Measurements from ENCODE around the gene KHDRBS2.
A peak's percentile ranks its signal among the peaks of the same experiment; 100 is the strongest.

The KHDRBS2 gene

GRCh38 chr6:62323818-62324431 is 37.9 kb upstream of the KHDRBS2 start:
- no peak overlapping the region for H3K27ac ChIP-seq (replicated peaks)
- TF ChIP-seq CTCF (IDR thresholded peaks at IDR 0.05; ENCODE audit: insufficient read depth, low read length) (no peak), SPI1 (IDR thresholded peaks at IDR 0.05; ENCODE audit: borderline replicate concordance, low read depth) (no peak), GABPA (IDR thresholded peaks at IDR 0.05; ENCODE audit: low read depth) (no peak), POLR2AphosphoS5 (IDR thresholded peaks at IDR 0.05; ENCODE audit: low read depth) (no peak)
- TF ChIP-seq, protein P1, sequence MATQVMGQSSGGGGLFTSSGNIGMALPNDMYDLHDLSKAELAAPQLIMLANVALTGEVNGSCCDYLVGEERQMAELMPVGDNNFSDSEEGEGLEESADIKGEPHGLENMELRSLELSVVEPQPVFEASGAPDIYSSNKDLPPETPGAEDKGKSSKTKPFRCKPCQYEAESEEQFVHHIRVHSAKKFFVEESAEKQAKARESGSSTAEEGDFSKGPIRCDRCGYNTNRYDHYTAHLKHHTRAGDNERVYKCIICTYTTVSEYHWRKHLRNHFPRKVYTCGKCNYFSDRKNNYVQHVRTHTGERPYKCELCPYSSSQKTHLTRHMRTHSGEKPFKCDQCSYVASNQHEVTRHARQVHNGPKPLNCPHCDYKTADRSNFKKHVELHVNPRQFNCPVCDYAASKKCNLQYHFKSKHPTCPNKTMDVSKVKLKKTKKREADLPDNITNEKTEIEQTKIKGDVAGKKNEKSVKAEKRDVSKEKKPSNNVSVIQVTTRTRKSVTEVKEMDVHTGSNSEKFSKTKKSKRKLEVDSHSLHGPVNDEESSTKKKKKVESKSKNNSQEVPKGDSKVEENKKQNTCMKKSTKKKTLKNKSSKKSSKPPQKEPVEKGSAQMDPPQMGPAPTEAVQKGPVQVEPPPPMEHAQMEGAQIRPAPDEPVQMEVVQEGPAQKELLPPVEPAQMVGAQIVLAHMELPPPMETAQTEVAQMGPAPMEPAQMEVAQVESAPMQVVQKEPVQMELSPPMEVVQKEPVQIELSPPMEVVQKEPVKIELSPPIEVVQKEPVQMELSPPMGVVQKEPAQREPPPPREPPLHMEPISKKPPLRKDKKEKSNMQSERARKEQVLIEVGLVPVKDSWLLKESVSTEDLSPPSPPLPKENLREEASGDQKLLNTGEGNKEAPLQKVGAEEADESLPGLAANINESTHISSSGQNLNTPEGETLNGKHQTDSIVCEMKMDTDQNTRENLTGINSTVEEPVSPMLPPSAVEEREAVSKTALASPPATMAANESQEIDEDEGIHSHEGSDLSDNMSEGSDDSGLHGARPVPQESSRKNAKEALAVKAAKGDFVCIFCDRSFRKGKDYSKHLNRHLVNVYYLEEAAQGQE (IDR thresholded peaks at IDR 0.05; ENCODE audit: insufficient replicate concordance, low read depth), result no peak
- H3K27me3 ChIP-seq (ENCODE audit: insufficient read depth, poor library complexity, severe bottlenecking), result no peaks in the 10 kb centered on the region
- DNase-seq (ENCODE audit: low read depth in 1 of 2, low spot score in 1 of 2), result no peak
- no peak overlapping the region for H3K4me3 ChIP-seq (replicated peaks; ENCODE audit: insufficient read depth, low read length)

DNA sequence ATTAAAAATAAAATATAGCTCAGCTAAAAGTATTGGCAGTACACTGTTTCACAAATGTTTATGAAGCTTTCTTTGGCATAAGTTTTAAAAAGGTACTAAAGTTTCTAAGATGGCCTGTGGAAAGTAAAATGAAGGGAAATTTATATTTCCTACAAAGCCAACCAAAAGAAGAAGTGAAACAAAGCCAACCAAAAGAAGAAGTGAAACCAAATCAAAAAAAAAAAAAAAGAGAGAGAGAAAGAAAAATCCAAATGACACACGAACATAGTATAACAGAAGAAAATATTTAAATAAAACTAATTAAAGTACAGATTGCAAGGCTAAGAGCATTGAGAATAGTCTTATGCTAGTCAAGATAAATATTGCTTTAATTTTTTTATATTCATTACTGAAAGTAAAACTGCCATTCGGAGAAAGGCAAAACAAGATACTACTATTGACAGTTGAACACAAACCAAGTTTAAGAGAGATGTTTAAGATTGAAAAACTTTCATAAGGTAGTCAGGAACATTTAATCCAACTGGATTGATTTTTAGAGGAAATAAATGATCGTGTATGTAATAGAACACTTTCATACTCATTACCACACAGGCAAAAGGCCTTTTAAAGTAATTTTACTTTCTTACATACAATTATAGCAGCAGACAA is 12.8 kb upstream of the KHDRBS2 start:
- no peak for DNase-seq (ENCODE audit: low read depth in 1 of 2, low spot score in 1 of 2)
- Histone ChIP-seq H3K27me3 (ENCODE audit: insufficient read depth, poor library complexity, severe bottlenecking) (no peaks in the 10 kb centered on the region), H3K4me3 (replicated peaks; ENCODE audit: insufficient read depth, low read length) (no peak overlapping the region), H3K27ac (replicated peaks) (no peak overlapping the region)
- TF ChIP-seq, protein P1 (IDR thresholded peaks at IDR 0.05; ENCODE audit: insufficient replicate concordance, low read depth), result no peak
- TF ChIP-seq GABPA (IDR thresholded peaks at IDR 0.05; ENCODE audit: low read depth), result no peak
- no peak for TF ChIP-seq POLR2AphosphoS5 (IDR thresholded peaks at IDR 0.05; ENCODE audit: low read depth)
- TF ChIP-seq CTCF (IDR thresholded peaks at IDR 0.05; ENCODE audit: insufficient read depth, low read length), result no peak
- peak; percentile 55 for TF ChIP-seq SPI1 (IDR thresholded peaks at IDR 0.05; ENCODE audit: borderline replicate concordance, low read depth)

DNA sequence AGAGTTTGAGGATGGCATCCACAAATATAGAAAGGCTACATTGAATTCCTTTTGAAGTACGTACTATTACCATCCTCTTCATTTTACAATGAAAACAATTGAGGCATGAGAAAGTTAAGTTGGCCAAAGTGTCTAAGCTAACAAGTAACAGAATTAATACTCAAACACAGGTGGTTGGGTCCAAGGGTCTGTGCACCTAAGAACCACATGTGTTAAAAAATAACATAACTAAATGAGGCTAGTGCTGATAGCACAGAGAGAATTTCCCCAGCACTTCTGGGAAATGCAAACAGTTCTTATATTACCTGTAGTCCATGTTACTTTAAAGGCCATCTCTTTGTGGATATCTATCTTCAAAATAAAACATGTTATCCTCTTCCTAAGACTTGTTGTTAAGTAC is 10.5 kb upstream of the KHDRBS2 start:
- H3K4me3 ChIP-seq (replicated peaks; ENCODE audit: insufficient read depth, low read length), result no peak overlapping the region
- no peaks in the 10 kb centered on the region for H3K27me3 ChIP-seq (ENCODE audit: insufficient read depth, poor library complexity, severe bottlenecking)
- no peak overlapping the region for H3K27ac ChIP-seq (replicated peaks)
- no peak for DNase-seq (ENCODE audit: low read depth in 1 of 2, low spot score in 1 of 2)
- no peak for TF ChIP-seq GABPA (IDR thresholded peaks at IDR 0.05; ENCODE audit: low read depth)
- TF ChIP-seq, protein P1 (IDR thresholded peaks at IDR 0.05; ENCODE audit: insufficient replicate concordance, low read depth), result no peak
